HG03571 (cell line): Measurements from ENCODE around the gene EPAS1.

Source experiments
- ATAC-seq: cut with Tn5 transposase; IDR thresholded peaks from one replicate; pipeline ENCODE4 v1.9.1; 2021; ENCODE audit not compliant: unreplicated experiment

Gene EPAS1

DNA sequence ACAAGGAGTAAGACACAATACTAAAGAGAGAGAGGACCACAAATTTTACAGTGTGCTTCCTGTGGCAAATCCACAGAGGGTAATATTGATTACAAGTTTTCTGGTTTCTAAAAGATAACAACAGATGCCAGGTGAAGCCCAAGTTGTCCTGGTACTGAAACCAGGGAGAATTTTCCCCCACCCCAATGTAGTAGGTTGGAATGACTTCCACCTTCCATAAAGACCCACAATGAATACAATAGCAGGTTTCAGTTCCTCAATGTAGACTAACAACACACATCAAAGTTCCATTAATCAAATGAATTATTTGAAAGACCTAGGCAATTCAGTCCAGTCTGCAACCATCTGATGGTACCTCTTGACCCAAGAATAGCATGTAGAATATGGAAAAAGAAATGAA lies 138.1 kb downstream of the EPAS1 start:
- ATAC-seq = no peak

DNA sequence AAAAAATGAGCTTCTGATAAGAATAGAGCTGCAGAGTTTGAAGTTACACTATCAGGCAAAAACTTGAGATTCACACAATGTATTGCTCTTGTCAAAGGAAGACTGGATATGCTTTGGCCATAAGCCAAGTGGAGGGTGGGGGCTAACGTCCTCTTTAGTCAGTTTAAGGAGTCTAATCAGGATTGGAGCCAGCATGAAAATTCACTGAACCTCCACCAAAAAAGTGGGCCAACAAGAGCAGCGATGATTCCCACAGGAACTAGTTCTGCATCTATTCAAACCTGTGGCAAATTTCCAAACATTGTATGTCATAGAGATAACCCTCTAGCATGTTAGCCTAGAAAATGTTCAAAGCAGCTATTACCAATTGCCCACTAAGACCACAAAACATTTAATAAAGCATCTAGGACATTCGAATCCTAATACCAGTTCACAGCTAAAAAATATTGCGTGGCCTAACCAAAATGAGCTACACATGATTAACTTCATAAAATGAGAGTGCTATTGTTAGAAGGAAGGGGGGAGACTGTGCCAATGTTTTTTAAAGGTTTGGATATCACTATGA lies 138.7 kb downstream of the EPAS1 start:
- ATAC-seq = no peak
